Kidney (tissue), 14 donors: Measurements from ENCODE around the gene OSBP2. TPM values are rescaled to one million over a fixed set of nuclear protein-coding genes. Genes with fewer than 3 reads are reported as not detected.

Experiments
- DNase-seq, 5 donors: peaks; one replicate each; pipeline ENCODE4 v3.0.0-alpha.2; 2013 to 2020
- FAIRE-seq: peaks from 2 replicates; lab custom pipeline; 2012; peaks lifted over from hg19 to GRCh38; lab: Jason Lieb, UNC
- H3K27ac ChIP-seq, 2 donors: one replicate each; pipeline ENCODE4 v1.7.0; 2013; ENCODE audit warnings: low read depth in 2 of 2, low read length in 2 of 2, inconsistent platforms in 1 of 2
- H3K27me3 ChIP-seq: one replicate; pipeline ENCODE4 v1.7.1; 2013; ENCODE audit warnings: low read length, inconsistent platforms; ENCODE audit not compliant: control insufficient read depth, insufficient read depth
- H3K36me3 ChIP-seq, 3 donors: one replicate each; pipeline versions ENCODE4 v1.7.0 to v1.7.1; 2013; ENCODE audit warnings: low read length in 3 of 3, control low read depth in 1 of 3, inconsistent platforms in 1 of 3; ENCODE audit not compliant: insufficient read depth in 3 of 3, control insufficient read depth in 2 of 3
- H3K4me1 ChIP-seq, 3 donors: one replicate each; pipeline versions ENCODE4 v1.7.0 to v1.7.1; 2013; ENCODE audit warnings: low read length in 3 of 3, inconsistent platforms in 1 of 3, low read depth in 1 of 3; ENCODE audit not compliant: control insufficient read depth in 2 of 3, insufficient read depth in 2 of 3
- H3K4me3 ChIP-seq, 3 donors: one replicate each; pipeline versions ENCODE4 v1.7.0 to v1.8.1; 2013; ENCODE audit warnings: low read length in 3 of 3, control low read depth in 1 of 3, inconsistent platforms in 1 of 3
- H3K9ac ChIP-seq, 3 donors: one replicate each; pipeline versions ENCODE4 v1.7.0 to v1.7.1; 2013; ENCODE audit warnings: low read length in 3 of 3, control low read depth in 1 of 3, inconsistent platforms in 1 of 3
- H3K9me3 ChIP-seq, 3 donors: one replicate each; pipeline versions ENCODE4 v1.7.0 to v1.7.1; 2013; ENCODE audit warnings: low read length in 3 of 3, control low read depth in 1 of 3, inconsistent platforms in 1 of 3; ENCODE audit not compliant: control insufficient read depth in 2 of 3, insufficient read depth in 1 of 3
- intact Hi-C: fragments of 100-400 bp; cut with DNase I; formaldehyde crosslinking; loops from one replicate; pipeline ENCODE4 v1.11.1; 2022
- polyA plus RNA-seq: library from polyadenylated mRNA; stranded (reverse); fragments of 350-450 nt; fragmentation: Illumina TruSeq; extraction: RNeasy Lipid Tissue Mini Kit (QIAGEN cat#74804); gene quantifications from one replicate; pipeline ENCODE4 v1.2.3, GENCODE V29; 2014; ENCODE audit warnings: low read depth, low replicate concordance; ENCODE audit not compliant: insufficient read depth
- total RNA-seq: library from RNA; stranded (reverse); fragmentation: NEBNext Ultra II Directional; extraction: Animal tissue kit (Norgen Biotek cat#: 25700); gene quantifications from one replicate; pipeline ENCODE4 v1.2.1, GENCODE V29; 2021
- TF ChIP-seq, protein P1 (sequence below): IDR thresholded peaks from 3 replicates; pipeline ENCODE4 v1.5.1; 2012; ENCODE audit warnings: mild to moderate bottlenecking, moderate library complexity, borderline replicate concordance; ENCODE audit not compliant: insufficient read depth; ENCODE audit errors: extremely low read depth
- donor health status: control.
- donor health status: control.
- donor health status: control.
- donor health status: control.
- donor health status: control.
- donor health status: DM: yes; HTN: yes; CAD: no.
- donor health status: Normal renal cell carcinoma (clear cell type).

OSBP2 gene
- total and polyA plus RNA-seq, 2 donors from 2014 or later = 3.4 to 4.0 TPM

DNA sequence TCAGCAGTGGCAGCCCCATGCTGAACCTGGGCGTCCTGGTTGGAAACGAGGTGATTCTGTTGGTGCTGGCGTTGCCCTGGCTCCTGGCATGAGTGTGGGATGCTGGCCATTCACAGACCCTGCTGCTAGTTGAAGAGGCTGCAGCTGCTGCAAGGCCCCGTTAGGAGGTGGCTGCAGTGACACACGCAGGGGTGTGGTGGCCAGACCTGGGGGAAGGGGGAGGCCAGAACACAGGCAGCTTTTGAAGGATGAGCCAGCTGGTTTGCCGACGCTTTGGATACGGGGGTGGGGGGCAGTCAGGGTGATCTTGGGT lies 196.7 kb downstream of the OSBP2 start:
- FAIRE-seq = no peak
- Histone ChIP-seq H3K9ac (no peak overlapping the region), H3K4me1 (peaks cover 0 to 2% (median 0%) of the 10 kb centered on the region in 3 donors), H3K36me3 (peaks cover 0 to 4% (median 2%) of the 10 kb centered on the region in 3 donors), H3K4me3 (no peak overlapping the region), H3K27ac (no peak overlapping the region), H3K9me3 (no peaks in the 10 kb centered on the region), H3K27me3 (no peaks in the 10 kb centered on the region)
- intact Hi-C loops = no loop called here
- TF ChIP-seq, protein P1, sequence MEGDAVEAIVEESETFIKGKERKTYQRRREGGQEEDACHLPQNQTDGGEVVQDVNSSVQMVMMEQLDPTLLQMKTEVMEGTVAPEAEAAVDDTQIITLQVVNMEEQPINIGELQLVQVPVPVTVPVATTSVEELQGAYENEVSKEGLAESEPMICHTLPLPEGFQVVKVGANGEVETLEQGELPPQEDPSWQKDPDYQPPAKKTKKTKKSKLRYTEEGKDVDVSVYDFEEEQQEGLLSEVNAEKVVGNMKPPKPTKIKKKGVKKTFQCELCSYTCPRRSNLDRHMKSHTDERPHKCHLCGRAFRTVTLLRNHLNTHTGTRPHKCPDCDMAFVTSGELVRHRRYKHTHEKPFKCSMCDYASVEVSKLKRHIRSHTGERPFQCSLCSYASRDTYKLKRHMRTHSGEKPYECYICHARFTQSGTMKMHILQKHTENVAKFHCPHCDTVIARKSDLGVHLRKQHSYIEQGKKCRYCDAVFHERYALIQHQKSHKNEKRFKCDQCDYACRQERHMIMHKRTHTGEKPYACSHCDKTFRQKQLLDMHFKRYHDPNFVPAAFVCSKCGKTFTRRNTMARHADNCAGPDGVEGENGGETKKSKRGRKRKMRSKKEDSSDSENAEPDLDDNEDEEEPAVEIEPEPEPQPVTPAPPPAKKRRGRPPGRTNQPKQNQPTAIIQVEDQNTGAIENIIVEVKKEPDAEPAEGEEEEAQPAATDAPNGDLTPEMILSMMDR = no peak
- peak in 1 of 5 donors; percentile 48 for DNase-seq

DNA sequence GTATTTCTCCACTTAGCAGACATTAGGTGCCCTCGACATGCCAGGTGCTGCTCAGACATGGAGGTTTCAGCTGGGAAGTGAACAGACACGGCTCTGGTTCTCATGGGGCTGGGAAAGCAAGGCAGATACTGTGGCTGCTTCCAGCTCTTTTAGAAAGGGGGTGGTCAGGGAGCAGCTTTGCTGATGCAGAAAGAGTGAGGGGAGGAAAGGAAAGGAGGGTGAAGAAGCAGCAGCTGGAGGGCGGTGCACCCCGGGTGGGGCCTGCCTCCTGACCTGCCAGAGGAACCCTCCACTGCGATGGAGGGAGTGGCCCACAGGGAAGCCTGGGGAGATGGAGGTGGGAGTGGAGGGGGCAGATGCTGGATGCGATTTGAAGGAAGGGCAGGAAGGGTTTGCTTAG lies 197.1 kb downstream of the OSBP2 start:
- FAIRE-seq = no peak
- peaks cover 0 to 4% (median 2%) of the 10 kb centered on the region in 3 donors for H3K36me3 ChIP-seq
- no peak overlapping the region for H3K4me3 ChIP-seq
- H3K27ac ChIP-seq = no peak overlapping the region
- peaks cover 0 to 2% (median 0%) of the 10 kb centered on the region in 3 donors for H3K4me1 ChIP-seq
- intact Hi-C loops = no loop called here
- no peak overlapping the region for H3K9ac ChIP-seq
- TF ChIP-seq, protein P1 = no peak
- H3K9me3 ChIP-seq = no peaks in the 10 kb centered on the region
- DNase-seq = no peak
- no peaks in the 10 kb centered on the region for H3K27me3 ChIP-seq

DNA sequence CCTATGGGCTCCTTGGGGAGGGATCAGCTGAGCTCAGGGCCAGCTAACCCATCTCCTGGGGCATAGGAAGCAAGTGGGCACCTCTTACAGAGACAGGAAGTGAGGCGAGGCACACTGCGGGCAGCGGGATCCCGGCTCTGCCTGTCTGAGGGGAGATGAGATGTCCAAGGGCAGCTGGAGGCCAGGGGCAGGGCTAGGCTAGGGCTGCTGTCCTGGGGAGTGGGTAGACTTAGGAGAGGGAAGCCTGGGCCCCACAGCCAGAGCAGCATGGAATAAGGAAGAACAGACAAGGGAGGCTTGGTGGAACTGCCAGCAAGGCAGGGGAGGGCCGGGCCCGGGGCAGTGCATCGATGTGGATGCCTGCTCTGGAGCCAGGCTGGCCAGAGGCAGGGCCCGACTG lies 197.6 kb downstream of the OSBP2 start:
- peaks cover 0 to 4% (median 2%) of the 10 kb centered on the region in 3 donors for H3K36me3 ChIP-seq
- FAIRE-seq = no peak
- intact Hi-C loops = no loop called here
- peaks cover 0 to 2% (median 0%) of the 10 kb centered on the region in 3 donors for H3K4me1 ChIP-seq
- H3K27me3 ChIP-seq = no peaks in the 10 kb centered on the region
- peak in 1 of 5 donors; percentile 53 for DNase-seq
- no peaks in the 10 kb centered on the region for H3K9me3 ChIP-seq
- no peak overlapping the region for H3K27ac ChIP-seq
- TF ChIP-seq, protein P1 = no peak
- H3K9ac ChIP-seq = no peak overlapping the region
- no peak overlapping the region for H3K4me3 ChIP-seq

DNA sequence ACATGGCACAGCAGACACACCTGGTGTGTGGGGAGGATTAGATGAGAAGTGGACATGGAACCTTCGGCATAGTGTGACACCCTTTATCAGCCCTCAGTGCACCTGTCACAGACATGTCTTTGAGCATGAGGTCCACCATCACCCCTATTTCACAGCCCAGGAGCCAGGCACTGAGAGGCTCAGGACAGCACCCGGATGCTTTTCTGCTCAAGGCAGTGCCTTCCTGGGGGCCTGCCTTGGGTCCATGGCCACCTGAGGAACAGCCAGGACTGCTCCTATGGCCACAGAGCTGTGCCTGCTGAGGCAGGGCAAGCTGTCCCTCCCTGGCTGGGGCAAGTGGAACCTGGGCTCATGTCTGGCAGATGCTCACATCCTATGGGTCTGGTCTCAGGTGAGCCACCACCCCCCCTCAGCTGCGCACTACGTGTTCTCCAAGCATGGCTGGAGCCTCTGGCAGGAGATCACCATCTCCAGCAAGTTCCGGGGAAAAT lies 198.1 kb downstream of the OSBP2 start:
- FAIRE-seq = no peak
- Histone ChIP-seq H3K36me3 (peaks cover 0 to 4% (median 2%) of the 10 kb centered on the region in 3 donors), H3K9me3 (no peaks in the 10 kb centered on the region), H3K9ac (no peak overlapping the region), H3K4me3 (no peak overlapping the region), H3K4me1 (peaks cover 0 to 2% (median 0%) of the 10 kb centered on the region in 3 donors), H3K27me3 (no peaks in the 10 kb centered on the region), H3K27ac (no peak overlapping the region)
- intact Hi-C loops = no loop called here
- peak in 1 of 5 donors; percentile 50 for DNase-seq
- TF ChIP-seq, protein P1 = no peak
